Retinal pigment epithelial cell (primary cell): Measurements from ENCODE around the gene ARHGEF11.
A peak's percentile ranks its signal among the peaks of the same experiment; 100 is the strongest.

Experiments used
- DNase-seq: peaks from one replicate; pipeline ENCODE4 v3.0.0-alpha.2; 2010; ENCODE audit warnings: low read depth
- H3K4me3 ChIP-seq: 2 replicates; pipeline ENCODE4 v1.5.1; 2011; ENCODE audit warnings: mild to moderate bottlenecking, low read length, control low read depth, moderate library complexity
- TF ChIP-seq, protein P1 (sequence below): conservative IDR thresholded peaks from 2 replicates; pipeline ENCODE4 v1.5.1; 2011; ENCODE audit warnings: low read depth, low read length, control low read depth, inconsistent platforms

Gene ARHGEF11, protein sequence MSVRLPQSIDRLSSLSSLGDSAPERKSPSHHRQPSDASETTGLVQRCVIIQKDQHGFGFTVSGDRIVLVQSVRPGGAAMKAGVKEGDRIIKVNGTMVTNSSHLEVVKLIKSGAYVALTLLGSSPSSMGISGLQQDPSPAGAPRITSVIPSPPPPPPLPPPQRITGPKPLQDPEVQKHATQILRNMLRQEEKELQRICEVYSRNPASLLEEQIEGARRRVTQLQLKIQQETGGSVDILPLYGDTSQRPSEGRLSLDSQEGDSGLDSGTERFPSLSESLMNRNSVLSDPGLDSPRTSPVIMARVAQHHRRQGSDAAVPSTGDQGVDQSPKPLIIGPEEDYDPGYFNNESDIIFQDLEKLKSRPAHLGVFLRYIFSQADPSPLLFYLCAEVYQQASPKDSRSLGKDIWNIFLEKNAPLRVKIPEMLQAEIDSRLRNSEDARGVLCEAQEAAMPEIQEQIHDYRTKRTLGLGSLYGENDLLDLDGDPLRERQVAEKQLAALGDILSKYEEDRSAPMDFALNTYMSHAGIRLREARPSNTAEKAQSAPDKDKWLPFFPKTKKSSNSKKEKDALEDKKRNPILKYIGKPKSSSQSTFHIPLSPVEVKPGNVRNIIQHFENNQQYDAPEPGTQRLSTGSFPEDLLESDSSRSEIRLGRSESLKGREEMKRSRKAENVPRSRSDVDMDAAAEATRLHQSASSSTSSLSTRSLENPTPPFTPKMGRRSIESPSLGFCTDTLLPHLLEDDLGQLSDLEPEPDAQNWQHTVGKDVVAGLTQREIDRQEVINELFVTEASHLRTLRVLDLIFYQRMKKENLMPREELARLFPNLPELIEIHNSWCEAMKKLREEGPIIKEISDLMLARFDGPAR (N-terminal part only)

GRCh38 chr1:157045250-157046218, at the start of gene ARHGEF11:
ARHGEF11 (minus strand) TSS chr1:157045742; CDS start chr1:157044330, 1,412 bp downstream.
- TF ChIP-seq, protein P1, sequence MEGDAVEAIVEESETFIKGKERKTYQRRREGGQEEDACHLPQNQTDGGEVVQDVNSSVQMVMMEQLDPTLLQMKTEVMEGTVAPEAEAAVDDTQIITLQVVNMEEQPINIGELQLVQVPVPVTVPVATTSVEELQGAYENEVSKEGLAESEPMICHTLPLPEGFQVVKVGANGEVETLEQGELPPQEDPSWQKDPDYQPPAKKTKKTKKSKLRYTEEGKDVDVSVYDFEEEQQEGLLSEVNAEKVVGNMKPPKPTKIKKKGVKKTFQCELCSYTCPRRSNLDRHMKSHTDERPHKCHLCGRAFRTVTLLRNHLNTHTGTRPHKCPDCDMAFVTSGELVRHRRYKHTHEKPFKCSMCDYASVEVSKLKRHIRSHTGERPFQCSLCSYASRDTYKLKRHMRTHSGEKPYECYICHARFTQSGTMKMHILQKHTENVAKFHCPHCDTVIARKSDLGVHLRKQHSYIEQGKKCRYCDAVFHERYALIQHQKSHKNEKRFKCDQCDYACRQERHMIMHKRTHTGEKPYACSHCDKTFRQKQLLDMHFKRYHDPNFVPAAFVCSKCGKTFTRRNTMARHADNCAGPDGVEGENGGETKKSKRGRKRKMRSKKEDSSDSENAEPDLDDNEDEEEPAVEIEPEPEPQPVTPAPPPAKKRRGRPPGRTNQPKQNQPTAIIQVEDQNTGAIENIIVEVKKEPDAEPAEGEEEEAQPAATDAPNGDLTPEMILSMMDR: no peak
- H3K4me3 ChIP-seq: peak within 1 kb of the TSS; percentile 86
- DNase-seq: peak; percentile 56

GRCh38 chr1:157095091-157095490, 49.5 kb upstream of the ARHGEF11 start:
- no peak overlapping the region for H3K4me3 ChIP-seq
- DNase-seq: no peak
- TF ChIP-seq, protein P1: no peak

DNA sequence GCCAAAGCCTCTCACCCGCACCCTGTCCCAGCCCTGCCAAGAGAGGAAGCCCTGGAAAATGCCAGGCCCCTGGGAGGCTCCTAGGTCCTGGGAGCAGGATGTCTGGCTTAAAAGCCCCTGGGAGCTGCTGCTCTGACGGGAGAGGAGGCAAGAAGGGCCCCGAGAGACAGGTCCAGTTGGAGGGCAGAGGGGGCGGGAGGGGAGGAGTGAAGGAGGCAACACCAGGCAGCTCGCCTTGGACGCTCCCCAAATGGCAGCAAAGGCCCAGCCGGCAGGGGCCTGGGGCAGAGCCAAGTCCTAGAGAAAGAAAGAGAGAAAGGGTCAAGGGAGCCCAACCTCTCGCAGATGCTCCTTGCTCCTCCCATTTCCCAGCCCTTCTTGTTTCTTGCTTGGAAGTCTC, 47.3 kb upstream of the ARHGEF11 start:
- TF ChIP-seq, protein P1: no peak
- no peak overlapping the region for H3K4me3 ChIP-seq
- no peak for DNase-seq

- H3K4me3 ChIP-seq: no peak overlapping the region
- DNase-seq: no peak
- TF ChIP-seq, protein P1: no peak
These were observed 46.2 kb upstream of the ARHGEF11 start for GRCh38 chr1:157091668-157092273.

- no peak overlapping the region for H3K4me3 ChIP-seq
- DNase-seq: no peak
- TF ChIP-seq, protein P1: no peak
These were observed 45.6 kb upstream of the ARHGEF11 start for GRCh38 chr1:157091186-157091585.

GRCh38 chr1:157090771-157091170, 45.2 kb upstream of the ARHGEF11 start:
- H3K4me3 ChIP-seq: no peak overlapping the region
- no peak for DNase-seq
- TF ChIP-seq, protein P1: no peak
